IPS-18a (cell line): ENCODE measurements around the gene KIAA0825.

Experiments used
- H3K27ac ChIP-seq: one replicate; pipeline ENCODE4 v1.5.1; 2013; ENCODE audit warnings: low read length
- H3K27me3 ChIP-seq: one replicate; pipeline ENCODE4 v1.6.1; 2013; ENCODE audit warnings: mild to moderate bottlenecking, low read length; ENCODE audit not compliant: control insufficient read depth, insufficient read depth
- H3K36me3 ChIP-seq: one replicate; pipeline ENCODE4 v1.6.1; 2013; ENCODE audit warnings: low read depth, low read length; ENCODE audit not compliant: control insufficient read depth
- H3K4me1 ChIP-seq: one replicate; pipeline ENCODE4 v1.6.1; 2013; ENCODE audit warnings: low read depth, low read length; ENCODE audit not compliant: control insufficient read depth
- H3K4me3 ChIP-seq: one replicate; pipeline ENCODE4 v1.5.1; 2013; ENCODE audit warnings: low read length
- H3K9ac ChIP-seq: one replicate; pipeline ENCODE4 v1.6.1; 2013; ENCODE audit warnings: mild to moderate bottlenecking, low read length, moderate library complexity
- H3K9me3 ChIP-seq: one replicate; pipeline ENCODE4 v1.6.1; 2013; ENCODE audit warnings: low read depth, low read length; ENCODE audit not compliant: control insufficient read depth

Gene KIAA0825

DNA sequence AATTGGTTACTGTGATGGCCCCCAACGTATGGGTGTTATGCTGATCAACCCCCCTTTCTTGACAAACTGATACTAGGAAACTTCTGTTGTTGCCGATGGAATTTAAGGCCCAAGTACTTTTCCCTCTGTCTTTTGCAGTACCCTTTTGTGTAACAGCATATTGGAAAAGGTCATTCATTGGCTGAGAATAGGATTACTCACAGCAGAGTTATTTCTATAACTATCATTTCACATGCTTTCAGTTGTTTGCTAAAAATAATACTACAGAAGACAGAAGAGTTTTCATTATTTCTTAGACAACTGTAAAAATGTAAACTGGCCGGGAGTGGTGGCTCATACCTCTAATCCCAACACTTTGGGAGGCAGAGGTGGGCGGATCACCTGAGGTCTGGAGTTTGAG is 329.5 kb downstream of the KIAA0825 start:
- Histone ChIP-seq H3K36me3 (no peaks in the 10 kb centered on the region), H3K27ac (no peak overlapping the region), H3K4me3 (no peak overlapping the region), H3K9ac (no peak overlapping the region), H3K4me1 (no peaks in the 10 kb centered on the region), H3K9me3 (peaks cover 2% of the 10 kb centered on the region), H3K27me3 (no peaks in the 10 kb centered on the region)

DNA sequence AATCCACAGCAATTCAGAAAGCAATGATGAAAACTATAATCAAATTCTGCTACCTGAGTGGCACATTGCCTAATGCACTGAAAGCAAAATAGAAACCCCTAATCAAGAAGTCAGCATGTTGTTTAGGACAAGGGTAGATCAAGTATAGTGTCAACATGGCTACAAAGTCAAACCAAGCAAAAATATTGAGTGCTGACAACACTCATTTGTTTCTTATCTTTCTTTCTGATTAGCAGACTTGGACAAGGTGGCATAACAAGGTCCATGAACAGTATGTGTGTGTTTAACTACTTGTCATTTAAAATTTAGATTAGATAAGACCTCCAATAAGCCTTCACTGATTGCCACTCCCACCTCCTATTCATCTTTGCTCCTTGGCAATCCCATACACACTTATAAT is 332.4 kb downstream of the KIAA0825 start:
- Histone ChIP-seq H3K4me1 (peaks cover 7% of the 10 kb centered on the region), H3K9me3 (no peaks in the 10 kb centered on the region), H3K36me3 (no peaks in the 10 kb centered on the region), H3K27me3 (no peaks in the 10 kb centered on the region), H3K9ac (no peak overlapping the region), H3K27ac (no peak overlapping the region), H3K4me3 (no peak overlapping the region)

DNA sequence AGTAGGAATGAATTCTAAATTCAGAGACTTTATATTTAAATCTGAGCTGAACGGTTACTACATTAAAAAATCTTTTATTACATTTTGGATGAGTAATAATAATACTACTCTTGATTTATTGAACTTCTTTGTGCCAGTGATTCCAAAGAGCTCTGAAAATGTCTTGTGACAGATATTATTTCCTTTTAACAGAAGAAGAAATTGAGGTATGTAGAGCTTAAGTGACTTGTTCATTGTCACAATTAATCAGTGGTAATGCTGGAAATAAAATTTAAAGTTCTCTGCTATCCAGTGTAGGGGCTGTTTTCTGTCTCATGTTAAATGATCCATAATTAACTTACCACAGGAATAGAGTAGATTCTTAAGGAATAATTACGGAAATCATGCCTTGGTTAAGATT is 335.3 kb downstream of the KIAA0825 start:
- Histone ChIP-seq H3K36me3 (no peaks in the 10 kb centered on the region), H3K27me3 (no peaks in the 10 kb centered on the region), H3K4me3 (no peak overlapping the region), H3K9me3 (no peaks in the 10 kb centered on the region), H3K27ac (no peak overlapping the region), H3K4me1 (peaks cover 7% of the 10 kb centered on the region), H3K9ac (no peak overlapping the region)

DNA sequence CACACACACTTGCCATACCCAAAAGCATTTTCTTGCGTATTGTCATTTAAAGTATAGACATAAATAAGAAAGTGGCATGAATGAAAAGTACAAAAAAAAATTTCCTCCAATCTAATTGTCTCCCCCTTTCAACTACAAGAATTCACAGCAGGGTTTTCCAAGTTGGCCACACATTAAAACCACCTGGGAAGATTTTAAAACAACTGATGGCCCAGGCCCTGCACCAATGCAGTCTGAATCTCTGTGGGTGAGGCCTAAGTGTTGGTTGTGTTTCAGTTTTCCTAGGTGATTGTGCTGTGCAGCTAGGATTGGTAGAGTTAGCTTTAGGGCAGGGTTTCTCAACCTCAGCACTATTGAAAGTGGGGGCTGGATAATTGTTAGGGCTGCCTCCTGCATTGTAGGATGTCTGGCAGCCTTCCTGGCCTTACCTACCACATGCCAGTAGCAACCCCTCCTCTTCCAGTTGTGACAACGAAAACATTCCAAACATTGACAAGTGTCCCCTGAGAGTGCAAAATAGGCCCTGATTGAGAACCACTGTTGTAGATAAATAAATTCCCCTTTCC is 337.1 kb downstream of the KIAA0825 start:
- H3K36me3 ChIP-seq, result no peaks in the 10 kb centered on the region

DNA sequence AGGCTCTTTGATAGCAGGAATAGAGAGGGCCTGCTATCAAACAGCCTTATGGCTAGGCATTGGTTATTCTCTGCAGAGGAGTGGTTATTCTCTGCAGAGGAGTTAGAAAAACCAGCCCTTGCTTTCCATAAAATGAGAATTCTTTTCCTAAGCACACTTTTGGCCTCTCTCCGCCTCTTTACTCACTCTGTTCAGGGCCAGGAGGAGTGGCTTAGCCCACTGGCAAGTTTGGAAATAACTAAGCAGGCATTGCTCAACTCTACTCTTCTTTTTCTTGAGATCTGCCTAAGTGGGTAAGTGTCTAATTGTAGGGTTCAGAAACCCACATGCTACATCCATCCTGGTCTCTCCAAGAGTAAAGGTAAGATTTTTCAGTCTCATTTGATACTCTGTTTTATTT is 341.7 kb downstream of the KIAA0825 start:
- Histone ChIP-seq H3K36me3 (no peaks in the 10 kb centered on the region), H3K4me1 (peaks cover 6% of the 10 kb centered on the region), H3K4me3 (no peak overlapping the region), H3K27ac (no peak overlapping the region), H3K9me3 (no peaks in the 10 kb centered on the region), H3K27me3 (no peaks in the 10 kb centered on the region), H3K9ac (no peak overlapping the region)

More for the DNA sequence above, 337.1 kb downstream of the KIAA0825 start:
- no peaks in the 10 kb centered on the region for H3K27me3 ChIP-seq
- H3K9me3 ChIP-seq, result no peaks in the 10 kb centered on the region
- H3K27ac ChIP-seq, result peak overlapping the region; percentile 34
- H3K4me1 ChIP-seq, result peaks cover 7% of the 10 kb centered on the region
- H3K4me3 ChIP-seq, result no peak overlapping the region
- H3K9ac ChIP-seq, result no peak overlapping the region

DNA sequence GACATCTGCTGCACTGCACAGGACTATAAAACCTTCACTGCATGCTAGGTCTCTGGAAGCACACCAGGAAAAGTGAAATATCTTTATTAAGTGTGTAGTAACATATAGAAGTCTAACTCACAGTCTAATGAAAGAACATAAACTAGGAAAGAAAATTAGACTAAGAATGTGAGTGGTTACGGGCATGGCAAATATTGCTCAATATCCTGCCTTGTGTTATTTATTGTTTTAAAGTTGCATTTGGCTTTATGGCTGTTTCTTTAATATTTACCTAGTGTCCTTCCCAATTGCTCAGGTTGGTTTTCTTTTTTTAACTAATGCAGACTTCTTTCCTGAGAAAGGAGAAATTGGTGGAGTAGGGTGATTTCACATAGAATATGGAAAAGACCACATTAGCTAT is 342.4 kb downstream of the KIAA0825 start:
- Histone ChIP-seq H3K9ac (no peak overlapping the region), H3K9me3 (no peaks in the 10 kb centered on the region), H3K4me1 (no peaks in the 10 kb centered on the region), H3K36me3 (no peaks in the 10 kb centered on the region), H3K27me3 (no peaks in the 10 kb centered on the region), H3K4me3 (no peak overlapping the region), H3K27ac (no peak overlapping the region)

DNA sequence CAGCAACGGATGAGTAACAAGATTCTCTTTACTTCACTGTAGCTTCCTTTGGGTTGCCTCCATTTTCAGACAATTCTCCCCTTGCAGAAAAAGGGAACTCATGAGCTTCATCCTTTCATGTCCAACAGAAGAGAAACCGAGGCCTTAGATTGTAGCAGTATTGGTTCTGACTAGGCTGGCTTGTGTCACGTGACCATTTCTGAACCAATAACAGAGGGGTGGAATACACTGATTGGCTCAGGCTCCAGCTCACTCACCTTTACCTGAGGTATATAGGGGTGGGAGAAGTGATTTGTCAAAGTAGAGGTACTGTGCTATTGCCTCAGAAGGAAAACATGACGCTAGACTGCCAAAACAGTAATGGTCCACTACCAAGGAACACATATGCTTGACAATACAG is 343.7 kb downstream of the KIAA0825 start:
- H3K36me3 ChIP-seq, result no peaks in the 10 kb centered on the region
- no peaks in the 10 kb centered on the region for H3K4me1 ChIP-seq
- no peak overlapping the region for H3K9ac ChIP-seq
- H3K27ac ChIP-seq, result no peak overlapping the region
- H3K27me3 ChIP-seq, result no peaks in the 10 kb centered on the region
- H3K9me3 ChIP-seq, result peaks cover 4% of the 10 kb centered on the region
- no peak overlapping the region for H3K4me3 ChIP-seq

DNA sequence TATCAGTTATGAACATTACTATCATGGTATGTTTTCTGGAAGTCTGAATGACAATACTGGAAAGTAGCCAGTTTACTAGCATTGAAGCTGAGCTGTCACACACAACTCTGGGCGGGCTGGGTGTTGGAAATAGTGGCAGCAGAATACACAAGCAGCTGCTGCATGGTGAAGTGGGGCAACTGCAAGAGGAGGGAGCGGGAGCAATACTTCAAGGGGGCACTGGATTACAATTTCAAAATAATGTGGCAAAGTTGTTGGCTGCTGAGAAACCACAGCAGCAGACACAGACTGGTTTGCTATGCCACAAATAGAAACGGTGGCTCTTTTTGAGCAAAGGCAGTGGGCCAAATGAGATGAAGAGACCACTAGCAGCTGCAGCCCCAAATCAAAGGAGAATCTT is 350.2 kb downstream of the KIAA0825 start:
- Histone ChIP-seq H3K27me3 (no peaks in the 10 kb centered on the region), H3K36me3 (no peaks in the 10 kb centered on the region), H3K9me3 (peaks cover 4% of the 10 kb centered on the region), H3K4me3 (no peak overlapping the region), H3K9ac (no peak overlapping the region), H3K4me1 (no peaks in the 10 kb centered on the region), H3K27ac (no peak overlapping the region)

DNA sequence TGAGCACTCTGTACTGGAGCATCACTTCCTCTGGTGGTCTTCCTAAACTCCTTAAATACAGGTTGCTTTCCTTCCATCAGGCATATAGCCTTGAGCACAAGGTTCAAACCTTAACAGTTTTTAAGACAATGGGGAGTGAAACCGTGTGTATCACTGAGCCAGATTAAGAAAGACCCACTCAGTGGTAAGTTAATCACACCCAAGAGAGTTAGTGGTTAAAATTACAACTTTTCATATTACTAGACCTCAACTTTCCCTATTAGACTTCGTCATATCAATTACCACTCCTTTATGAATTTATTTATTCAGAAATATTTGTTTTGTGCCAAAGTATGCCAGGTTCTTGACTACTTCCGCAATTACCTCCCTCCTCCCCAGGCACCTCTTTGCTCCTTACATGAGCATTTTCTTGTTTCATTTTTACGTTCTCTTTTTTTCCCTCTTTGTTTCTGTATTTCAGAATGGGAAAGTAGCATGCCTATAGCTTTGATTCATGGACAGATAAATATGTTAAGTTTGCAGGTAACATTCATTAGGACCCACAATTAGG is 351.0 kb downstream of the KIAA0825 start:
- Histone ChIP-seq H3K27me3 (no peaks in the 10 kb centered on the region), H3K9ac (no peak overlapping the region), H3K9me3 (peaks cover 4% of the 10 kb centered on the region), H3K36me3 (no peaks in the 10 kb centered on the region), H3K4me1 (no peaks in the 10 kb centered on the region), H3K27ac (no peak overlapping the region), H3K4me3 (no peak overlapping the region)

DNA sequence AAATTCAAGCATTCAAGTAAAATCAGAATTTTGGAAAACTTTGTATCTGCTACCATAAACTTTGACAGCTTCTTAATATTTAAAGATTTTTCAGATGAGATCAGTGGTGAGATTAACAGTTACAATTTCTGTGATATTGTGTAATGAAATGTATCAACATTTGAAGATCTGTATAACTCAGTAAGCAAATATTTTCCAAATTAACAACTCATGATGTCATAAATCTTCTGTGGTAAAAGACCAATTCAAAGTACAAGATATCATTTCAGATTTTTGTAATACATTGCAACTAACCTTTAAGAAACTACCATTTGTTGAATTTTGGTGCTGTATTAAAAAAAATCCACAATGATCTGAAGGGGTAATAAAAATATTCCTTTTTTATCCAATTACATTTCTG is 352.2 kb downstream of the KIAA0825 start:
- Histone ChIP-seq H3K27ac (no peak overlapping the region), H3K4me3 (no peak overlapping the region), H3K4me1 (no peaks in the 10 kb centered on the region), H3K36me3 (no peaks in the 10 kb centered on the region), H3K9ac (no peak overlapping the region), H3K27me3 (no peaks in the 10 kb centered on the region), H3K9me3 (peaks cover 4% of the 10 kb centered on the region)

DNA sequence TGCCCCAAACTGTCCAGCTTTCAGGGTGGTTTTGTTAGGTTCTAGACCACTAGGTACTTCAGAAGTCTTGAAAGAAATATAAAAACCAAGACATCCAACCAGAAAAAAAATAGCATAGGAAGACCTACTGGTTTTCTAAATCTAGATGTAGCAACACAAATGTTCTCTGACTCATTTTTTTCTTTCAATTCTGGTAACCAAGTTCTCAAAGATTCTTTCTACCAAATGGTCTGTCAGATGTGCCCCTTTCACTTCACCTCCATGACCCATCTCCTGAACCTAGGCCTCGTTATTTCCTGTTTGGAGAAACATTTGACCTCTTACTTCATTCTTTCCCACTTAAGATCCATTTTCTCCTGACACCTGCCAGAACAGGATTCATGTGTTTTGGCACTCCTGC is 355.3 kb downstream of the KIAA0825 start:
- H3K36me3 ChIP-seq, result no peaks in the 10 kb centered on the region
- H3K27me3 ChIP-seq, result no peaks in the 10 kb centered on the region

DNA sequence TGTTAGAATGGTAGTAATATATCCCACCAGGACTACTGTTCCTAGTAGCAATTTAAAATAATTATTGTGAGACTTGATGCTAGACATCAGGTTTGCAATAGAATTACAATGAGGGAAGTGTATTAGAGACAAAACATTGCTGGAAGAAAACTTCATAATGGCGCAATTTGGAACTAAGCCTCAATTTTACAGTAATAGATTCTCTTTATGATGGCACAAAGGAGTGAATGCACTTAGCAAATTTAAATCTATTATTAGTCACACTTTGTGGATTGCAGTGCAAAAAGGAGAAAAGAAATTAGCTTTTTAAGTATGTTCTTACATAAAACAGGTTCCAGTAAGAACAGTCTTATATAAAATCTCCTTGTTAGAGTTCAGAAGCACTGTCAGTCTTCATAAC is 358.3 kb downstream of the KIAA0825 start:
- Histone ChIP-seq H3K9ac (no peak overlapping the region), H3K27me3 (no peaks in the 10 kb centered on the region), H3K4me3 (no peak overlapping the region), H3K4me1 (no peaks in the 10 kb centered on the region), H3K36me3 (no peaks in the 10 kb centered on the region), H3K9me3 (no peaks in the 10 kb centered on the region), H3K27ac (no peak overlapping the region)

More for the DNA sequence above, 355.3 kb downstream of the KIAA0825 start:
- Histone ChIP-seq H3K27ac (no peak overlapping the region), H3K4me1 (no peaks in the 10 kb centered on the region), H3K9ac (no peak overlapping the region), H3K9me3 (no peaks in the 10 kb centered on the region), H3K4me3 (no peak overlapping the region)
